Neural progenitor cell (in vitro differentiated cells): ENCODE data around the gene NAAA.

Source experiments
- CTCF ChIP-seq: fragments of 200-600 bp; sonication (generic); IDR thresholded peaks from 2 replicates; pipeline ENCODE4 v1.5.1; 2017; ENCODE audit warnings: antibody characterized with exemption, mild to moderate bottlenecking
- EZH2 ChIP-seq: fragments of 200-600 bp; sonication (generic); IDR thresholded peaks from 2 replicates; pipeline ENCODE4 v1.6.1; 2017; ENCODE audit warnings: antibody characterized with exemption, mild to moderate bottlenecking, moderate library complexity
- EZH2phosphoT487 ChIP-seq: fragments of 200-600 bp; sonication (generic); IDR thresholded peaks from 2 replicates; pipeline ENCODE4 v1.6.1; 2017; ENCODE audit warnings: antibody characterized with exemption

GRCh38 chr4:75881476-75881875 lies 59.3 kb downstream of the NAAA start:
- TF ChIP-seq CTCF (no peak), EZH2 (no peak), EZH2phosphoT487 (no peak)
